ENCODE results near the gene UBE2D2.

UBE2D2 gene

GRCh38 chr5:139663207-139664085 is 102.3 kb downstream of the UBE2D2 start:
- no peak for DNase-seq

DNA sequence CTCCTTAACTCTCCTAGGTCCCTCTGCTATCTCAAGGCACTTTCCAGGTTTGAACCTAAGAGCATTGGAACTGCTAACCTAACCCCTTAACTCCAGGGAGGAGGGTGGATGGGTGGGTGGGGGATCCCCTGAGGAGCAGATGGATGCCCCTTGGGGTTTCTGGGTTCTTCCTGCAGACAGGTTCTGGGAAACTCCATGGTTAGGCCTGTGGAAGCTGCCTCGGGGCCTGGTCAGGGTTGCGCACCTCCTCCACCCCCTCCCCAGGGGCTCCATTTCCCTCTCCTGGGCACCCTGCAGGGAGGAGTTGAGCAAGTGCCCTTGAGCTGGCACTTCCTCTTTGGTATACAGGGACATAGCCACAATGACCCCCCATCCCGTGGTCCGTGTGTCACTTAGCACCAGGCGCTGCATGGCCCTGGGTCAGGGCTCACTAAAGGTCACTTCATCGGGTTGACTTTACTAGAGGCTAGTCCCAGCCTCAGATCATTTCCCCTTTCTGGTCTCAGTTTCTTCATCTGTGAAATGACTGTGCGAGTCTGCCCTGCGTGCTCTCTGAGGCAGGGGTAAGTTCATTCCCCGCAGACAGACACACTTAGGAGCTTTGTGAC is 103.1 kb downstream of the UBE2D2 start:
- DNase-seq, result no peak

DNA sequence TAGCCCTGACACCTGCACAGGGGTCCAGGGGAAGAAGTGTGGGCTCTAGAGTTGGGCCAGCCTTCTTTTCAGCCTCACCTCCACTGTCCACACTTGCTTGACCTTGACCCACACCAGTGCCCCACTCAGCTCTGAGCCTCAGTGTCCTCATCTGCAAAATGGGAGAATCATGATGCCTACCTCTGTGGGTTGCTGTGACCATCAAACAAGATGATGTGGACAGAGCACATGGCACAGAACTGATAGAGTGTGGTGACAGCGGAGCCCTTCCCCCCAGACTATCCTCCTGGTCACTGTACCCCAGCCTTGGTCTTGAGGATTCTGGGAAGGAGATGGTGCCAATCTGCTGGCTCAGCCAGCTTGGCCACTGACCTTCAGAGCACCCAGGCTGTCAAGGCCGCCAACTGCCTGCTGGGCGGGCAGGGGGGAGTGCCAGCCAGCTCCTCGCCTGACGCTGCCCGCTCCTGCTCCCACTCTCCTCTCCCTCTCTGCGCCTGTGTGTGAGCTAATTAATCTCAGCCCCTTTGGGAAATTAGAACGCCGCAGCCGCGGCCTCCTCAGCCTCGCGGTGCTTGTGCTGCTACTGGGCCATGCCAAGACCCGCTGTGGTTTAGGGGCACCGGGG is 103.7 kb downstream of the UBE2D2 start:
- DNase-seq, result no peak

DNA sequence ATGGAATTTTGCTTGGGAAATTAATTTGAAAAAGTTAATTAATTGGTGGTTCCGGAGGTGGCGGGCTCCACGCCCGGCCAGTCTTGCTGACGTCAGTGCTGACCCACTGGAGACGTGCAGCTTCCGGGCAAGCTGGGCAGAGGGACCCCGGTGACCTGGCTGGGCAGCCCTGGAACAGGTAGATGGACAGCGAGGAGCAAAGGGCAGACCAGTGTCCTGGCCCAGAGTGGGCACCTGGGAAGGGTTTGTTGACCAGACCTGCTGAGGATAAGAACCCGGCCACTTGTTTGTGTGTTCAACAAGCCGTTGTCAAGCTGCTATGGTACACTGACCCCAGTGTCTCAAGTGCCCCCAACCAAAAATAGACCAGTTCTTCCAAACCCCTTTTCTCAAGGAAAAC is 104.5 kb downstream of the UBE2D2 start:
- DNase-seq, result no peak

GRCh38 chr5:139666551-139666950 is 105.4 kb downstream of the UBE2D2 start:
- no peak for DNase-seq

DNA sequence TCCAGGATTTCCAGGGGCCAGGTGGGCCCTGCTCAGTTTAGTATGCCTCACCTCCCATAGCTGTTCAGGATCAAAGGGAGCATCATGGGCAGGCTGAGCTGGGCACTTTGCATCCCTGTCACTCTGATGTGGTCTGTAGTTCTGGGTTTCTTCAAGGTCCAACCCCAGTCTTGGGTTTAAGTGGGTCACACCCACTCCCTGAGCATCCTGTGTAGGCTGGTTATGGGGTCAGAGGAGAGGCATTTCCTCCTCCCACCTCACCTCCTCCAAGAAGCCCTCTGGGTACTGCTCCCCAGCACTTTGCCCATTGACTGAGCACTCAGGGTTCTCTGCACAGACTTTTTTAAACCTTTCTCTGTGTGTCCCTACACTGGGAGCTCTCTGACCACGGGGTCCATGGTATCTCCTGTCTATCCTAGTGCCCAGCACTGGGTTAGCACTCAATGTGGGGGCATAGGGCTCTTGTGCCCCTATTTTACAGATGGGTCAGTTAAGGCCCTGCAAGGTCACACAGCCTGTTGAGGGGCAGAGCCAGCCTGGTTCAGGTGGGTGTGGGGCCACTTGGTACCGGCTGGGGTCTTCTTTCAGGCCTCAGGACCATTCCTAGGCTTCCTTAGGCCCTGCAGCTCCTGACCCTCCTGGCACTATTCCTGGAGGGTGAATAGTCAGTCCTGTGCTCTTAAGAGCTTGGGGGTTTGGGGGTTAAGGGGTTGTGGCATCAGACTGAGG is 106.0 kb downstream of the UBE2D2 start:
- DNase-seq, result no peak

DNA sequence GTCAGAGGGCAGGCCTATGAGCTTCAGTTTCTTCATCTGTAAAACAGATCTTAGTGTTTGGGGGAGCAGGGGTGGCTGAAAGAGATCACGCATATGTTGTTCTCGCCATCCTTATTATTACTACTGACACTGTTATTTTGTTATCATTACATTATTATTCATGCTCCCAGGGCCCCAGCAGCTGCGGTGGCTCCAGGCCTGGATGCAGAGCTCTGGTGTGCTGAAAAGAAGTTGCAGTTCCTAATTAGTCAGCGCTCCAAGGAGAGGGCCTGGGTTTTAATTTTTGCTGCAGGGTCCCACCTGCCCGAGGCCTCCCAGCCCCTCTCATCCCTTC is 106.6 kb downstream of the UBE2D2 start:
- DNase-seq, result no peak

- no peak for DNase-seq
Measured at GRCh38 chr5:139668064-139668880, 107.1 kb downstream of the UBE2D2 start.

- DNase-seq, result no peak
Measured at GRCh38 chr5:139668924-139669661, 108.0 kb downstream of the UBE2D2 start.

DNA sequence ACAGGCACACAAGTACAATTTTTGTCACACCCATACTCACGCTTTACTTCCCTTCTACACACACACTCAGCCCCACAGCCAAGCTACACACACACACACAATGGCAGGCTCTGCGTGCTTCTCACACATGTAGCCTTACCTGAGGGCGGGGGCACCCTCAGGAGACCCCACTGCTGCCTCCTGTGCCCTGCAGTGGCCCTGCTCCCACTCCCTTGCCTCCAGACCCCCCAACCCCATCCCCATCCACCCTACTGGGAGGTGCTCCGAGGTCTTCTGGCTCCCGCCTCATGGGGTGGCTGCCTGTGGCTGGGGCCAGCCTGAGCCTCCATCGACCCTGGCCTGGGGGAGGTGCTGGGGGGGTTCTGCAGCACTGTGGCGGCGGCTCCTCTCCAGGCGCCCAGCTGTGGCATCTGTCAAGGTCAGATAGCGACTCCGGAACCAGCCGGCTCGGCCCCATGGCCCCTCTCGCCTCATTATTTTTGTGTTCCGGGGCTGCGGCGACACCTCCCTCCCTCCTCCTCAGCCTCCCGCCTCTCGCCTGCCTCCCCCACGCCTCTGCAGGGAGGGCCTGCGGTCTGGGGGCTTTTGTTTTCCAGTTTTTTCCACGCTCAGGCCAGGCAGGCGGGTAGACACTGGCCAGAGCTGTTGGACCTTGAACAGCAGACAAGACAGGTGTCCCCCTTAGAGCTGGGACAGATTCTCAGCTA is 108.7 kb downstream of the UBE2D2 start:
- DNase-seq, result no peak

DNA sequence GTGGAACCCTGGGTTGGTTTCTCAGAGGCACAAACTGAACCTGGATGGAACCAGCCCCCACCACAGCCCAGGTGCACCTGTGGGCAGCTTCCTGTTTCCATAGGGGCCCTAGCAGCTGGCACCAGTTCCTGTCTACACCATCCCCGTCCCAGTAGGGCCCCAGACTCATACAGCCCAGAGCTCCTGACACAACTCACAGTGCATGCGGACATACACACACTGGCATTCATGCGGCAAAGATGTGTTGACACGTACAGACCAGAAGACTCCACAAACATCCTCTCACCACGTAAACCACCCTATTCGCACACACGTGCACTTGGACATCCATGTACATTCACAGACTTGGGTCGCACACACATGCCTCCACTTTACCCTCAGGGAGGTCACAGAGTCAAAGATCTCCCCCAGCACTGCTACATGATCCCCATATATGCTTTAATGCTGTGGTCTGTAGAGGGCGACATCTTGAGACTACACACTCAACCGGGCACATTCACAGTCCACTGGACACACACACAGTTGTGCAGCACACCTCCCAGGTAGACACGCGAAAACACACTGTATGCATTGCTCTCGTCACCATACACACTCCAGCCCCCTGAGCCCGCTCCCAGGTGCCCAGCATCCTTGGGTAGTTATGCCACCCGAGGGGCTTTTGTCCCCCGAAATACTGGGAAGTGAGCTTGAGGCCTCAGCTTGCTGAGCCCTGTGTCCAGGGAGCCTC is 109.4 kb downstream of the UBE2D2 start:
- DNase-seq, result no peak

GRCh38 chr5:139671096-139671841 is 110.1 kb downstream of the UBE2D2 start:
- no peak for DNase-seq

GRCh38 chr5:139675213-139675612 is 114.1 kb downstream of the UBE2D2 start:
- DNase-seq, result no peak

DNA sequence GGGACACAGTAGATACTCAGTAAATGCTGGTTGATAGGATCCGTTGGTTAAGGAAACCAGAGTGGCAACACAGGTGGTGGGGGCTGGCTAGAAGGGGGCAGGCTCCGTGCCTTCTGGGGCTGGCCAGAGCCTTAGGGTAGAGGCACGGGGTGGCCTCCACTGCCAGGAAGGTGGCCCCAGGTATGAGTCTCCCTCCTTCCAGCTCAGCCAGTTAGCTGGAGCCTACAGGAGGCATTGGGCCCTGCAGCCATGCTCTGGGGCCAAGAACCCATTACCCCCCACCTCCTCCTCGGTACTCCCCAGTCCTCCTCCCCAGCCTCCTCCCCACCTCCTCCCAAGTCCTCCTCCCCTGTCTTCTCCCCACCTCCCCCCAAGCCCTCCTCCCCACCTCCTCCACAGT is 114.7 kb downstream of the UBE2D2 start:
- DNase-seq, result no peak

GRCh38 chr5:139676406-139676805 is 115.3 kb downstream of the UBE2D2 start:
- no peak for DNase-seq

DNA sequence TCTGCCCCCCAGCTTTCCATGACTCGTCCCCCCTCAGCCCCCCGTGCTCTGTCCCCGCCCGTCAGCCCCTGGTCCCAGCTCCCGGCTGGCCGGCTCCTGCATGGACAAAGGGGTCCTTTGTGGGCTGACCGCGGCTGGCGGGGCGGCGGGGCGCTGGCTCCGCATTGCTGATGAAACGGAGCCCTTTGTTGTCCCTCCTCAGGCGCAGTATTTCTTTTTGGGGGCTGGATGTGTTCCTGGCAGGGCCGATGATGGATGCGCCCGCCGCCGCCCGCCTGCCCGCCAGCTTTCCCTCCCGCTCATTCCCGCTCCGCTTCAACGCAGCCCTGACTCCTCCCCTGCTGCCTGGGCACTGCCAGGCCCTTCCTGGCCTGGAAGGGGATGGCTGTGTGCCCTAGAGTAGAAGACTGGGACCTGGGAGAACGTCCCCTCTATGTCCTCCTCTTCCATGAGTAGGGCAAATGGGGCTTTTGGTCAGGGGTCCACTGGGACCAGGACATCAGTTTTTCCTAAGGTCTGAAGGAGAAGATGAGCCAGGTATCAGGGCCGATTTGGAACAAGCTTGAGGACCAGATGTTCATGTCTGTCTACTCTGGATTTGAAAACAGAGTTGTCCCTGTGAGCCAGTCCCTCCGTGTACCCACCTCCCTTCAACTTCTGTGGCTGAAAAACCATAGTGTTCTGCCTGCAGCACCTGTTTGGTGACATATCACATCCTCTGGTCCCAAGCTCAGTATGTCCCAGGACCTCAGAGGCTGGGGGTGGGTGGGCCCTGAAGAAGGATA is 116.0 kb downstream of the UBE2D2 start:
- DNase-seq, result no peak
